Measurements from ENCODE around the gene IFITM10.

IFITM10 gene

GRCh38 chr11:1779034-1779805 lies 28.8 kb upstream of the IFITM10 start:
- Mint-ChIP-seq H3K27ac (no peak overlapping the region), H3K27me3 (ENCODE audit: low read depth) (peaks cover 21% of the 10 kb centered on the region), H3K9me3 (peaks cover 9% of the 10 kb centered on the region), H3K4me1 (no peaks in the 10 kb centered on the region), H3K36me3 (ENCODE audit: low read depth) (no peaks in the 10 kb centered on the region), H3K4me3 (no peak overlapping the region)
- TF ChIP-seq, protein P1, sequence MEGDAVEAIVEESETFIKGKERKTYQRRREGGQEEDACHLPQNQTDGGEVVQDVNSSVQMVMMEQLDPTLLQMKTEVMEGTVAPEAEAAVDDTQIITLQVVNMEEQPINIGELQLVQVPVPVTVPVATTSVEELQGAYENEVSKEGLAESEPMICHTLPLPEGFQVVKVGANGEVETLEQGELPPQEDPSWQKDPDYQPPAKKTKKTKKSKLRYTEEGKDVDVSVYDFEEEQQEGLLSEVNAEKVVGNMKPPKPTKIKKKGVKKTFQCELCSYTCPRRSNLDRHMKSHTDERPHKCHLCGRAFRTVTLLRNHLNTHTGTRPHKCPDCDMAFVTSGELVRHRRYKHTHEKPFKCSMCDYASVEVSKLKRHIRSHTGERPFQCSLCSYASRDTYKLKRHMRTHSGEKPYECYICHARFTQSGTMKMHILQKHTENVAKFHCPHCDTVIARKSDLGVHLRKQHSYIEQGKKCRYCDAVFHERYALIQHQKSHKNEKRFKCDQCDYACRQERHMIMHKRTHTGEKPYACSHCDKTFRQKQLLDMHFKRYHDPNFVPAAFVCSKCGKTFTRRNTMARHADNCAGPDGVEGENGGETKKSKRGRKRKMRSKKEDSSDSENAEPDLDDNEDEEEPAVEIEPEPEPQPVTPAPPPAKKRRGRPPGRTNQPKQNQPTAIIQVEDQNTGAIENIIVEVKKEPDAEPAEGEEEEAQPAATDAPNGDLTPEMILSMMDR (IDR thresholded peaks at IDR 0.05; ENCODE audit: unreplicated experiment in 3 of 3) = no peak

GRCh38 chr11:1778141-1778911 lies 27.9 kb upstream of the IFITM10 start:
- H3K36me3 Mint-ChIP-seq (ENCODE audit: low read depth) = no peaks in the 10 kb centered on the region
- H3K4me3 Mint-ChIP-seq = no peak overlapping the region
- H3K4me1 Mint-ChIP-seq = no peaks in the 10 kb centered on the region
- TF ChIP-seq, protein P1 (IDR thresholded peaks at IDR 0.05; ENCODE audit: unreplicated experiment in 3 of 3) = no peak
- peaks cover 20% of the 10 kb centered on the region for H3K27me3 Mint-ChIP-seq (ENCODE audit: low read depth)
- no peak overlapping the region for H3K27ac Mint-ChIP-seq
- H3K9me3 Mint-ChIP-seq = peaks cover 9% of the 10 kb centered on the region

GRCh38 chr11:1777737-1778136 lies 27.3 kb upstream of the IFITM10 start:
- Mint-ChIP-seq H3K27me3 (ENCODE audit: low read depth) (peaks cover 15% of the 10 kb centered on the region), H3K4me3 (no peak overlapping the region), H3K4me1 (no peaks in the 10 kb centered on the region), H3K27ac (no peak overlapping the region), H3K9me3 (peaks cover 9% of the 10 kb centered on the region), H3K36me3 (ENCODE audit: low read depth) (no peaks in the 10 kb centered on the region)
- TF ChIP-seq, protein P1 (IDR thresholded peaks at IDR 0.05; ENCODE audit: unreplicated experiment in 3 of 3) = no peak

DNA sequence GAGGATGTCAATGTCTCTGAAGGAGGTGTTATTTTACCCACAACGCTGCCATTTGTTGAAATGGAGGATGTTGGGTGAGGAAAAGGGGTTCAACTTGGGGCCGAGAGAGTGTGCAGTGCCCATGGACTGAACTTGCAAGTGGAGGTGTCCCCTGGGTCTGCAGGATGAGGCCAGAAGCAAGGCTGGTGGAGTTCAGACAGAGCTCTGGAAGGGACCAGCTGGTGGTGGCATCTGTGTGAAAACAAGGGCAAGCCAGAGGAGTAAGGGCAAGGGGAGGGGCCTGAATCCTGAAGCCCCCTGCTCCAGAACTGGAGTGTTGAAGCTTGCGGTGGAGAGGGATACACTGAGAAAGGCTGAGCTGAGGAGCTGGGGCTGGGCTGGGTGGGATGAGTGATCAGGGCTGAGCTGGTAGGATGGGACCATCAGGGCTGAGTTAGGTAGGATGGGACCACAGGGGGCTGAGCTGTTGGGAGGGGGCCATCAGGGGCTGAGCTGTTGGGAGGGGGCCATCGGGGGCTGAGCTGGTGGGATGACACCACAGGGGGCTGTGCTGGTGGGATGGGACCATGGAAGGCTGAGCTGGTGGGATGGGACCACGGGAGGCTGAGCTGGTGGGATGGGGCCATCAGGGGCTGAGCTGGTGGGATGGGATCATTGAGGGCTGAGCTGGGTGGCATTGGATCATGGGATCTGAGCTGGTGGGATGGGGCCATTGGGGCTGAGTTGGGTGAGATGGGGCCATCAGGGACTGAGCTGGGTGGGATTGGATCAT lies 26.7 kb upstream of the IFITM10 start:
- Mint-ChIP-seq H3K27me3 (ENCODE audit: low read depth) (peaks cover 18% of the 10 kb centered on the region), H3K9me3 (peaks cover 12% of the 10 kb centered on the region), H3K4me1 (peaks cover 4% of the 10 kb centered on the region), H3K36me3 (ENCODE audit: low read depth) (no peaks in the 10 kb centered on the region), H3K4me3 (no peak overlapping the region), H3K27ac (no peak overlapping the region)
- TF ChIP-seq, protein P1 (IDR thresholded peaks at IDR 0.05; ENCODE audit: unreplicated experiment in 3 of 3) = no peak

DNA sequence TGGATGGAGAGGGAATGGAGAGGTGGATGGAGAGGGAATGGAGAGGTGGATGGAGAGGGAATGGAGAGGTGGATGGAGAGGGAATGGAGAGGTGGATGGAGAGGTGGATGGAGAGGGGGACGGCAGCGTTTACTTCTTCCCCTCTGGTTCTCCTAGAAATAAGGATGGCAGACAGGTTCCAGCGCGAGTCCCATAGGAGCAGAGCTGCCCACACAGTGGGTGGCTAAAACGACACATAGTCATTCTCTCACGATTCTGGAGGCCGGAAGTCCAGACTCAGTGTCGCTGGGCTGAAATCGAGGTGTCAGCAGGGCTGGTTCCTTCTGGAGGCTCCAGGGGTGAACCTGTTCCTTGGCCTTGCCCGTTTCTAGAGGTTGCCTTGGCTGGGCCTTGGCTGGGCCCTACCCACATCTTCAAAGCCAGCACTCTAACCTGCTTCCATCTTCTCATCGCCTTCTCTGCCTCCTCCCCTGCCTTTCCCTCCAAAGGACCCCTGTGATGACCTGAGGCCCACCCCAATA lies 26.0 kb upstream of the IFITM10 start:
- Mint-ChIP-seq H3K27me3 (ENCODE audit: low read depth) (peaks cover 12% of the 10 kb centered on the region), H3K9me3 (peaks cover 13% of the 10 kb centered on the region), H3K27ac (no peak overlapping the region), H3K4me1 (peaks cover 8% of the 10 kb centered on the region), H3K36me3 (ENCODE audit: low read depth) (no peaks in the 10 kb centered on the region), H3K4me3 (no peak overlapping the region)
- TF ChIP-seq, protein P1 (IDR thresholded peaks at IDR 0.05; ENCODE audit: unreplicated experiment in 3 of 3) = no peak
